SKM-1 treated with dmso at 0.1 percent for 144 hours (cell line): Measurements from ENCODE around the gene CENPE.

ENCODE experiments used
- DNase-seq: peaks from one replicate; lab custom pipeline; 2025; ENCODE audit not compliant: unreplicated experiment; lab: John Stamatoyannopoulos, UW

CENPE gene

DNA sequence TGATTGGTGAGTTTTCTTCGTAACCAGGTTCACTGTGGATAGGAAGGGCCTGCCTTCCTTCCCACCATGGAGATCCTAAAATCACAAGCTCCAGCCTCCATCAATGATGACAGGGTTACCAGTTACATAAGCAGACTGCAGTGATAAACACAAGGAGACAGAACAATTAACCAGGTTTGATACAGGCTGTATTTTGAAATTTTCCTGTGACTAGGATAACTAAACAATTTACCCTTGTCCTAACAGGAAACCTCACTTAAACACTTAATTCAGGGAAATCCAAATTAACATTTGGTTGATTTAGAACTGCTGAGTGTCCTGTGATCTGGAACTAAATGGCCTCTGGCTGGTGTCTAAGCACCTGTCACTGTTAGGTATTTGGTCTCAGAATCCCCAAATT lies 118.5 kb downstream of the CENPE start:
- no peak for DNase-seq

DNA sequence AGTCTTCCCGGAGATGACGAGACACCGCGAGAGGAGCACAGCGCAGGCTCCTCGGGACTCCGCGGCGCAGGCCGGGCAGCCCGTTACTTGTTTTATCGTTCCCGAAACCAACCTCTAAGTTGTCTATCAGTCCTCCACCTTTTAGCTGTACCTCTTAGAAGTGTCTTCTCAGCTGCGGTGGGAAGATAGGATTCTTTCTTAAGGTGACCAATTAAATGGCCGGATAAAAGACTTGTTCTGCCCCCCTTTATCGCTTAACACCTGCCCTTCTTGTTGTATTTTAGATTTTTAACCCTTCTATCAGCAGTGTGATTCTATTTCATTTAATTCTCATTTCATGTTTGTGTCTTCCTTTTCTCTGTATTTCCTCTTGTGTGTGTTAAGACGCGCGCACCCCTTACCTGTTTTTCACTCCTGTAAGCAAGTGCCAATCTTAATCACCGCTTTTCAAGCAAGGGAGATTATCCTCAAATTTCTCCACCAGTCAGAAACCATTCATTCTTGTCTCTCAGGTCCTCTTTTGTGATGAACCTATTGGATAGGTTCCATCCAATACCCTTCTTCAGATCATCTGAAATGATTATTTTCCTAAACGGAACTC lies 121.3 kb downstream of the CENPE start, which contains the start of gene SLC9B2:
TSS of gene SLC9B2 (minus strand) at position 15 of the 601 bp plus-strand sequence. CDS start 9,211 bp downstream, outside the sequence.
- peak; percentile 46 for DNase-seq

DNA sequence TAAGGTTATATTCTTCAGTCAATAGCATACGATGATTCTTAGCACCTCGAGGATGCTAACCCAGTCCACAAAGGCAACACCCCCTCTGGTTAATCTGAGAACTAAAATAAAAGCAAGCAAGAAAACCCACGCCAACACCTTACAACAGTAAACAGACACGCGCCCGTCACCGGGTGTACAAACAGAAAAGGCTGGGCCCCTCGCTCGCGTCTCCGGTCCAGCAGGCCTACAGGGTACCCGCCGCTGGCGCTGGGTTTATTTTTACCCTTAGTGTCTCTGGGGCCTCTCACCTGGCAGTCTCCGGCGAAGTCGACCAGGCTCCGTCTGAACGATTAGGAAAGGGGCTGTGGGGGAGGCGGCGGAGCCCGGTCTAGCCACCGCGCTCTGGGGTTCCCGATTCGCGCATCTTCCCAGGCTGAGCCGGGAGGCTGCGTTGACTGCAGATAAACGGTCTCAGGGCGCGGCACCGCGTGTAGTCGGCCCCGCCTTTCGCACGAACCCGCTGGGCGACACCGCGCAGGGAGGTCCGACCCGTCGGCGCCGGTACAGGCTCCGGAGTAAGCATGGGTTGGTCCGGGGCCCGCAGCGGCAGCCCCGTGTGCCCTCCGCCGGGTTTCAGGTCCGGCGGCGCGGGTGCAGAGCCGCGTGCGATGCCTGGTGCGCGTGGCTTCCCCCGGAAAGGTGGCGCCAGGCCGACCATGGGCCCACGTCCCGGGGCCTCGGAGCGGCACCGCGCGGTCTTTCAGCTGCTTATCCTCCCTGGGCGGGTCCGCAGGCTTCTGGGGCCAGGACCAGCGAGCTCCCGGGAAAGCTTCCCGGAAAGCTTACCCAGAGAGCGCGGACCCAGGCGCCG lies 122.0 kb downstream of the CENPE start:
- peak; percentile 46 for DNase-seq

DNA sequence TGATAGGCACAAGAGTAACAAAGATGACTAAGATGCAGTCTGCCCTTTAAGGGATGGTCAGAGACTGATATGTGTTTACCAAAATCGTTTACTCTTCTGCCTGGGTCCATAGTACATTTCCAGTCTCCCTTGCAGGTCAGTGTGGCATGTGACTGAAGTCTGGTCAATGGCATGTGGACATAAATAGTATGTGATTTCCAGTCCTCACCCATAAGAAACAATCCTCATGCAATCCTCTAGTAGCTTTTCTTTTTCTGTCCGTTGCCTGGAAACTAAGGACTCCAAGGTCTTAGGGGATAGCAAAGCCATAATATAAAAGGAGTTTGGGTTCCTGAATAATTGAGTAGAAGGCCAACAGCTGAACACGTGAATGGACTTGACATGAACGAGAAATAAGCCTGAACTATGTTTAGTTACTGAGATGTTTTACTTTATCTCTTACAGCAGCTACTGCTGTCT lies 122.7 kb downstream of the CENPE start:
- DNase-seq, result peak; percentile 30

DNA sequence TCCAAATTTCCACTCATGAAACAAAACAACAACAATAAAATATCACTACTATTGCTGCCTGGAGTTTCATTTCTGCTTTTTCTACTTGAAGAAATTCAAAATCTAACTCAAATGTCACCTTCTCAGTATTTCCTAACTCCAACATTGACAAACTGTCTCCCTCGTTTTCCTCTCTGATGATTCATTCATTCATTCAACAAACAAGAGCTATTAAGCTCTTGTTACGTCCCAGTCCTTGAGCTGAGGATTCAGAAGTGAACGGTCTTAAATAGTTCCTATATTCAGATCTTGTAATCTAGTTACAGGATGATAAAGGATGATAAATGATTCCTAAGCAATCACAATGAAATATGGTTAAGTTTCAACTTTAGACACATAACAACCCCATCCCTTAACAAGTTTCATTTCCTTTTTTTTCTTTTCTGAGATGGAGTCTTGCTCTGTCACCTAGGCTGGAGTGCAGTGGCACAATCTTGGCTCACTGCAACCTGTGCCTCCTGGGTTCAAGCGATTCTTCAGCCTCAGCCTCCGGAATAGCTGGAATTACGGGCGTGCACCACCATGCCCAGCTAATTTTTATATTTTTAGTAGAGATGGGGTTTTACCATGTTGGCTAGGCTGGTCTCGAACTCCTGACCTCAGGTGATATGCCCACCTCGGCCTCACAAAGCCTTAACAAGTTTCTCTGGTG lies 123.3 kb downstream of the CENPE start:
- peak; percentile 69 for DNase-seq

DNA sequence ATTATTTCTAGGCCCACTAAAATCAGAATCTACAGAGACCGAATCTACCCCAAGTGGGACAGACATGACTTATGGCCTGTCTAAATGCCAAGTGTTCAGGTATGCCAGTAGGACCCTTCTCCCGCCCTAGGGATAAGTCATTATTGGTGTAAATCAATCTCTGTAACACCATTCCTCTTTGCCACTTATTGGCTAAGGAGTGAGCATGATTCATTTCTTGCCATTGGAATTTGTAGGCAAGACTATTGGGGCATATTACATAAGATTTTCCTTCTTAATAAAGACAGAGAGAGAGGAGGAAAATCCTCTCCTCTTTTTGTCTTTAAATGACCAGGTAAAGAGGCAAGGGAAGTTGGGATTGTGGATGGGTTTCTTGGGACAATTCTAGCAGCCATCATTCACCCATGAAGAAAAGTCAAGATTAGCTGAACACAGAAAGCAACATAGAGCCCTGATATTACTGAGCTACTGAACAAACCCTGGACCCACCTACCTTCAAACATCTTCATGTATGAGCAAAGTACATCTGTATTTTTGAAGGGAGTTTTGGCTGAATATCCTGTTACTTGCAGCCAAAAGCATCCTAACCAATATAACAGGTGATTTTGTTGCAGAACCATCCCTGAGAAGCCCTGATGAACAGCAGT lies 124.2 kb downstream of the CENPE start:
- DNase-seq, result no peak

DNA sequence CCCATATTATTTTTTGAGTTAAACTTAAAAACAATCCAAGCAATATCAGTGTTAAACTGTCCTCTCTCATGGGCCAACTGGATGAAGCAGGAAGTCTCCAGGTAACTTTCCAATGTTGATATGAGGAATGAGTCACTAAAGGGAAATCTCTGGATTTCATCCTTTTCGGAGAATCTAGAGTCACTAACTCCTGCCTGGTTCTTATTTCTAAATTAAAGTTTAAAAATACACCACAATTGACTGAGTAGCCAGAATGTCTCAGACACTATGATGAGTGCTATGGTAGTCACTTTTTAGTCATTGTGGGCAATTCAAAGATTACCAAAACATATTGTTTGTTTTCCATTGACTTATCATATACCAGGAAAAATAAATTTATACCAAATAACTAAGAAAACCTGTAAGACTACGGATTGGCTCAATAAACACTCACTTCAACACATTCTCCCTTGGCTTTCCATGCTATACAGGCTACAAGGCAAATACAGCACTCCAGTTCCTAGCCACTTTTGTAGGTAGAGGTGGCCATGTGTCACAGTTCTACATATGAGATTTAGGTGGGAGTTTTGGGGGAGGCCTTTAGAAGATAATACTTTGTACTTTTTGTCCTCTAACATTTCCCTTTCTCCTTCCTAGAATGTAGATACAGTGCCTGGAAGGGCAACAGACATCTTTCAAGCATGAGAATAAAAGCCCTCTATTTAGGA lies 130.1 kb downstream of the CENPE start:
- DNase-seq, result no peak

DNA sequence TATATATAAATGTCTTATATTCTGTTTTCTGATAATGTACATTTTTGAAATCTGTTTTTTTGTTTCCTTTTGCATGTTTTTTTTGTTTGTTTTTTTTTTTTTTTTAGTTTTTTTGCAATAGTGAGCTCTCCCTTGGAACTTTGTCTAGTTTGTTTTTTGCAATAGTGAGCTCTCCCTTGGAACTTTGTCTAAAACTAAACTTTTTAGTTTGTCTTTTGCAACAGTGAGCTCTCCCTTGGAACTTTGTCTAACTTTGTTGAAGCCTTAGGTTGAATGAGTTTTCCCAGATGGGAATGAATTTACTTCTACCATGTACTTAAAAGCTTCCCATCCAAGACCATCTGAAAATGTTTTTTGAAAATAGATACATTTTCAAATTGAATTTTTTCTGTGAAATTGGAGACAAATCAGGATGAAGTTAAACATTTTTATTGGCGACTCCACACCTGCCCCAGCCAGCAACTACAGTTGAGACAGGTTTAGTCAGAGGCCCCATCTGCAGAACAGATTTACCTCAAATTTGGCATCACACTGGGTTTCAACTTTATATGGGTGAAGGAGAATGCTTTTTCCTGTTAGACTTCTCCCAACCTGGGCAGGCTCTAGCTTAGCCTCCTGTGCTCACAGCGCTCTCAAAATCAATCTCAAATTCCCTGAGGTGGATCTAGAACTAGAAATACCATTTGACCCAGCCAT lies 137.5 kb downstream of the CENPE start:
- DNase-seq, result no peak
